Uterus (tissue), 2 donors: ENCODE results near the gene DUSP1.

ENCODE experiments used
- CTCF ChIP-seq, 4 experiments: fragments of 200-600 bp in 2 of 4; fragments of 450-650 bp in 2 of 4; sonication (generic) in 2 of 4; IDR thresholded peaks; one replicate each; pipeline ENCODE4 v1.5.1; 2016 to 2019; ENCODE audit warnings: antibody characterized with exemption in 4 of 4, mild to moderate bottlenecking in 2 of 4, moderate library complexity in 1 of 4
- POLR2A ChIP-seq, 2 donors: fragments of 450-650 bp; IDR thresholded peaks; one replicate each; pipeline ENCODE4 v1.6.1; 2016; ENCODE audit warnings: antibody characterized with exemption in 2 of 2, mild to moderate bottlenecking in 1 of 2, moderate library complexity in 1 of 2

- no peak for TF ChIP-seq POLR2A (IDR thresholded peaks at IDR 0.05)
- no peak for TF ChIP-seq CTCF (IDR thresholded peaks at IDR 0.05)
Measured at GRCh38 chr5:172796306-172796705, 25.3 kb upstream of the DUSP1 start.
